ENCODE results near the gene ARHGAP29.

- TF ChIP-seq CTCF (conservative IDR thresholded peaks at IDR 0.05) (no peak), ZFX (IDR thresholded peaks at IDR 0.05) (no peak)
Observed at GRCh38 chr1:94126651-94127050, 110.7 kb downstream of the ARHGAP29 start.

Measured in C4-2B (cell line).